ENCODE data around the gene PPBP.

DNA sequence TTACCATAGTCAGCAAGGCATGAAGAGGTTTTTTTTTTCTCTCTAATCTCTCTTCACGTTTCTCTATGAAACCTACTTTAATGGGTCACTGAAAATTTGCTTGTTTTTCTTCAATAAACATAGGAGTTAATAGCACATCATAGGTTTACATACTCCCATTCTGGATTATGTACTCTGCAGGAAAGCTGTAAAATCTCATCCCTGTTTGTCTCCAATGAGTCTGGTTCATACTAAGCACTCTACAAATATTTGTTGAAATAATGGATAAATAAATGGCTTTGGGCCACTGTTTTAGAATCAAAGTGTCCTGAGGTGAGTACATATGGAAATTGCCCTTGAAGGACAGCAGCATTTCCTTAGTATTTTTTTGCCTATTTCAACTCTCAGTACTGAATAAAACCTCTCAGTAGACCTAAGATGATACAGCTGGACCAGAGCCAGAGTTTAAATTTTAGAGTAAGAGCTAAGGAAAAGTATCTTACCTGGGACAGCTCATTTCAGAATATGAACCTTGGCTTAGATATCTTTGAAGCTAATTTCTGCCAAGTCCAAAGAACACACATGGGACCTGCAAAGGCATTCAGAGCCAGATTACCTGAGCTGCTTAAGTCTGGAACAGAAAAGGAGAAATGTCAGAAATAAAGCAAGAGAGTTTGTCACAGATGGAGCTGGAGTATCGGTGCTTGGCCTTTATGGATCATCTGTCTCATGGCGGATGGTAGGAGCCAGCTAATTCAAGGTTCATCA lies 40.6 kb downstream of the PPBP start:
- TF ChIP-seq CTCF (conservative IDR thresholded peaks at IDR 0.05; ENCODE audit: low read length) (no peak), EZH2phosphoT487 (IDR thresholded peaks at IDR 0.05; ENCODE audit: borderline replicate concordance) (no peak)

Data from Loucy (cell line).